T follicular helper cell (primary cell): ENCODE data around the gene SNX30.

Experiments used
- DNase-seq: peaks from one replicate; pipeline ENCODE4 v3.0.0-alpha.2; 2020; ENCODE audit warnings: low read depth

The SNX30 gene

DNA sequence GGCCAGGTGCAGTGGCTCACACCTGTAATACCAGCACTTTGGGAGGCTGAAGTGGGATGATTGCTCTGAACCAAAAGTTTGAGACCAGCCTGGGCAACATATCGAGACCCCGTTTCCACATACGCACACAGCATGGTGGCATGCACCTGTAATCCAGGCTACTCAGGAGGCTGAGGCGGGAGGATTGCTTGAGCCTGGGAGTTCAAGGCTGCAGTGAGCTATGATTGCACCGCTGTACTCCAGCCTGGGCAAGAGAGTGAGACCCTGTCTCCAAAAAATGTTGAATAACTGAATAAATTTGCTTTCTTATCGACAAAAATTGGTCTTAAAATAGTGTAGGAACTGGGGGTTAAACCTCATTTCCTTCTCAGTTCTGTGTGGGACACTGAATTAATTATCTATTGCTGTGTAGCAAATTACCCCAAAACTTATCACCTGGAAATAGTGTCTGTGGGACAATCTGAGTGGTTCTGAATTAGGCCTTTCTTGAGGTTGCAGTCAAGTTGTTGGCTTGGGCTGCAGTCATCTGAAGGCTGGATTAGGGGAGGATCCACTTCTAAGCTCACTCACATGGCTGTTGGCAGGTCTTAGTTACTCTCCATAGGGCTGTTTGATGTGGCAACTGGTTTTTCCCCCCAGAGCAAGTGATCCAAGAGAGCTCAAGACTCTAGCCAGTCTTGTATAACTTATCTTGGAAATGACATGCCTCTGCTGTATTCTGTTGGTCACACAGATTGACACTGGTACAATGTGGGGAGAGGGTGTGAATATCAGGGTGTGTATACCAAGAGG, 2.0 kb downstream of the SNX30 start:
- no peak for DNase-seq

- no peak for DNase-seq
Measured at GRCh38 chr9:112753725-112754124, 3.2 kb downstream of the SNX30 start.

DNA sequence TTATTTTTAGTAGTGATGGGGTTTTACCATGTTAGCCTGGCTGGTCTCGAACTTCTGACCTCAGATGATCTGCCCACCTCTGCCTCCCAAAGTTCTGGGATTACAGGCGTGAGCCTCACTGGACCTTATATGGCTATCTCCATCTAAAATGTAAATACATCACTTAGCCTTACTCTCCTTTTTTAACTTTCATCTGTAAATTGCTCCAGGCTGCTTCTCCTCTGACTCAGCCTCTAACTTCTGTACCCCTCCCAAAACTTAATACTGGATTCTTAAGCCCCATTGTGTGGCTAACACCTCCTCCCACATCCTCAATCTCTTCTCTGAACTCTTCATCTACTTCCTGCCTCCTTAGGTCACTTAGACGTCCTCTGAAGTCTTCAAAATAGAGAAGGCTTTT, 4.0 kb downstream of the SNX30 start:
- peak; percentile 4 for DNase-seq

DNA sequence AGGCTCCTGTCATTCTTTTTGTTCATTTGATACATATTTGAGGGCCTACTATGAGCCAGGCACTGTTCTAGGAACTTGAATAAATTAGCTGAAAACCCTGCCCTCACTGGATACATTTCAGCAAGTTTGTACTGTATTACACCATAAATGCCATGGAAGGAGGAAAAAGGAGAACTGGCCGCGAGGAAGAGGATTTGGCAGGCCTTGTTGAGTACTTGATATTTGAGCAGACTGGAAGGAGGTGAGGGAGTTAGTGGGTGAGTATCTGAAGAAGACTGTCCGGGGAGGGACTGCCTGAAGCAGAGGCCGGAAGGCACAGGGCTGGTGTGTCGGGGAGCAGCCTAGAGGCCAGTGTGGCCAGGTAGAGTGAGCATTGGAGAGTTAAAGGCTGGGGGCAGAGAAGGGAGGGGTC, 4.5 kb downstream of the SNX30 start:
- DNase-seq, result no peak

GRCh38 chr9:112755675-112756074, 5.1 kb downstream of the SNX30 start:
- DNase-seq, result no peak

DNA sequence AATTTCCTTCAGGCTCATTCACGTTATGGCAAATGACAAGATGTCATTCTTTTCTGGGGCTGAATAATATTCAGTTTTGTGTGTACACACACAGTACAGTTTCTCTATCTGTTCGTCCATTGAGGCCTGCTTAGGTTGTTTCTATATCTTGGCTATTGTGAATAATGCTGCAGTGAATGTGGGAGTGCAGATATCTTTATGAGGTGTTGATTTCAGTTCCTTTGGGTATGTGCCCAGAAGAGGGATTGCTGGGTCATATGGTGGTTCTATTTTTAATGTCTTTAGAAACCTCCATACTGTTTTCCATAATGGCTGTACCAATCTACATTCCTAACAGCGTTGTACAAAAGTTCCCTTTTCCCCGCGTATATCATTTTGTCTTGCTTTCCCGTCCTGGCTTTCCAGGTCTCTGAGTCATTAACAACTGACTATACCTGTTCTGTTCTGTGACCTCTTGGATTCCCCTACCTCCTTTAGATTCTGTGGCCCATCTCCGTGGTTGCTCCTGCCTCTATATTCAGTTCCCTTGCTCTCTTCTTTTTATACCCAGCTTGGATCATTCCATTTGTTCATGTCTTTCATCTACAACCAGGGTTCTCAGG, 6.8 kb downstream of the SNX30 start:
- no peak for DNase-seq

DNA sequence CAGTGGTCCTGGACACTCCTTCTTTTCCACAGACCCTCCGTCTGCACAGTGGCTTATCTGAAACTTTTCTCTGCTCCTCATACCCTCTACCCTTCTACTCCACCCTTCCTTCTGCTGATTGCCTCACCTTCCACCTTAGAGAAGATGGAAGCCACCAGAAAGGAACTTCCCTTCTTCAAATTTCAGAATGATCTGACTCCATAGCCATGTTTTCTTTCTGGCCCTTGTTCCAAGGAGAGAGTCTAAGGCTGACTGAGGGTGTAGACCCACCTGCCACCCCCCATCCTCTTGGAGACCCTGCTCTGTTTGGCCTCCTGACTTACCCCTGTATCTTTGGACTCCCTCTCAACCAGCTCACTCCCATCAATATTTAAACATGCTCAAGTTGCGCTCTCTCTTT, 7.4 kb downstream of the SNX30 start:
- DNase-seq, result no peak

- no peak for DNase-seq
Measured at GRCh38 chr9:112760821-112761220, 10.3 kb downstream of the SNX30 start.

DNA sequence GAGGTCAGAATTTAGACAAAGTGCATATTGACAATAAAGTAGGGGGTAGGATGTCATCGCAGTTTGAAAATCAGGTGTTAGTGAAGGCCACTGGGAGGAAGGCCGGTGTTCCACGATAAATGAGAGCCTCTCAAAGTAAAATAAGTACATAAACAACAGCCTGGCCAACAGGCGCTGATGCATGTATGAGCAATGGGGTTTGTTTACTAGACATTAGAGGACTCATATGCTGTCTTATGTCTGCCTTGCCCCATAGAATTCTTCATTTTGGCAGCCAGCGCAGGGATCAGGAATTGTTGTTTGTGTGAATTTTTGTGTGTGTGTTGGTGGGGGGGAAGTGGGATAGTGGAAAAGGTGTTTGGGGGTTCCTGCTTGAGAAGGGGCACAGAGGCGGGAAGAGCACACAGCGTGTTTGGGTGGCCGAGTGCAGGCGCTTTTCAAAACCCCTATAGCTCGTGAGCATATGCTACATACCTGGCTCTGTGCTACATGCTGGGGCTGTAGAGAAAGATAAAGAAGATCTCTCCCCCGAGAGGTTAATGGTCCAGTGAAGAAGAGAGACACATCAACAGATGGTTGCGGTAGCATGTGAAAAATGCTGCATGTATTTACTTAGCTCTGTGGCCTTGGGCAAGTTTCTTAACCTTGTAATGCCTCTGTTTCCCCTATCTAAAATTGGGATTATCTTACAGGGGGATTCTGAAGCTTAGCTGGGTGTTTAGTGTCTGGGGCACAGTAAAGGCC, 11.5 kb downstream of the SNX30 start:
- no peak for DNase-seq

GRCh38 chr9:112762726-112763518, 12.4 kb downstream of the SNX30 start:
- DNase-seq, result no peak

GRCh38 chr9:112764344-112764743, 13.8 kb downstream of the SNX30 start:
- no peak for DNase-seq

DNA sequence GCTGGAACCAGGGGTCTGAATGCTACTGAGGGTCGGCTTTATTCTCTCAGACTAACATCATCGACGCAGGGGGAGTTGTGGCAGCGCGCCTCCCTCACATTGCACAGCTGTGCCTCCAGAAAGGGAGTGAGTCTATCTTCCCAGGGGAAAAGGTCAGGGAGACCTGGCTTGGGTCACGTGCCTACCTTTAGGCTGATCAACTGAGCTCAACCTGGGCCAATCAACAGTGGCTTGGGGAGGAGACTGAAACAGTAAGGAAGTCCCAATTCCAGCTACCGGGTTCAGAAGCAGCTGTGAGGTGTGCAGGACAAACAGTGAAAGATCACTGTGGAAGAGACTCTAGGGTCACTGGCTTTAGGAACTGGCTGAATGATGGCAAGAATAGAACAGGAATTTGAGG, 14.3 kb downstream of the SNX30 start:
- no peak for DNase-seq

GRCh38 chr9:112765281-112765680, 14.7 kb downstream of the SNX30 start:
- no peak for DNase-seq

DNA sequence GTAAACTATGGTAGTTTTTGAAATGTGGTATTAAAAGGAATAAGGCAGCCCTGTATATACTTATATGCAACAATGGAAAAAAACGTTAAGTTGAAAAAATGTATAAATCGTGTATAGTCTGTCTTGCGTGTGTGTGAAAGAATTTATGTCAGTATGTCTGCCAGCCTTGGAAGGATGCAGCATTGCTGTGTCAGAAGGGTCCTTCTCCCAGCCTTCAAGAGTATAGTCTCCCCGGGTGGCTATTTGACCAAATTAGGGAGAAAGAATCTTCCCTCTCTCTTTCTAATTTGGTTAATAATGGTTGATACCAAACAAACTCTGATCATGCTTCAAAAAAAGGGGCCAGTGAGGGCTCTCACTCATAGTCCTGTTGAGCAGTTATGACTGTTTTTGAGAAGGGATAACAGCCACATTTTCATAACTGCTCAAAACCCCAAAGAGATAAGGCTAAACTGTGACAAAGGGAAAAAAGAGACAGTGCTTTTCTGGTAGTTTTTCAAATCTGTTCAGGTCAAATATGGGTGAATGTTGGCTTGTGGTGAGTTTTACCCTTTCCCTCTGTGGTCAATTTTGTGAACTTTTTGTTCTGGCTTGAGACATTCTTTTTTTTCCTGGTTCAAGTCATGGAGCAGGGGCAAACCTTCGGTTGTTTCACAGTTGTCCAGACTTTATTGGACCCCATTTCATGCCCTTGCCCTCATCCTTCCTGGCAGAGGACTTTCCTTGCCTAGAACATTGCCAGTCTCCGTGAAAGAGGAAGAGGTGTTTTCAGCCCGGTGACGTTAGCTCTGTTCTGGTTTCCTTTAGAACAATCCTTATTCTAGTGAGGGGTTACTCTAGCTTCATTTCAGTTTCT, 21.0 kb downstream of the SNX30 start:
- DNase-seq, result no peak

GRCh38 chr9:112772215-112772509, 21.6 kb downstream of the SNX30 start:
- DNase-seq, result no peak

- no peak for DNase-seq
Measured at GRCh38 chr9:112772551-112772950, 22.0 kb downstream of the SNX30 start.

- DNase-seq, result no peak
Measured at GRCh38 chr9:112774006-112774996, 23.7 kb downstream of the SNX30 start.

GRCh38 chr9:112777914-112778313, 27.4 kb downstream of the SNX30 start:
- DNase-seq, result no peak

DNA sequence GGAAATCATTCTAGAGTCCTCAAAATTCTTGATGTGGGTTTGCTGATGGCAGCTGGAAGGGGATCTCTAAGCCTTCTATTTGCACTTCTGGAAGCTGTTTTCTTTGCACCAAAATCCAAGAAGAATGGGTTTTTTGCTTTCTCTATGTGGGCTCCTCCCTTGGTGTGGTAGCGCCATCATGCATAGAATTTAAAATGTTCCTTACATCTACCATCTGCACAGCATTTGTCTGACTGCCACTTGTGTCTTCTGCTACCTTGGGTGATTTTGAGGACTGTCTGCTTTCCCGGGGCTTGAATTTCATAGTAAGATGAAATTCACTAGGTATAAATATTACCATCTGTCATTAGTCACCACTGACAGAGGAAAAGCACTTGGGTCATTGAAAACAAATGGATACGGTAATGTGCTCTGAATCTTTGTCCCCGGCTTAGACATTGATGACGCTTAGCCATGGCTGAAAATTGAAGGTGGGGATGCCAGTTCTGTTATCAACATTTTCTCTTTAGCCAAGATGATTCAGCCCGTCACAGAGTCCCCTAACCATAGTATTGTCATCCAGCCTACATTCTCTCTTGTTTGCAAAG, 30.0 kb downstream of the SNX30 start:
- DNase-seq, result no peak

DNA sequence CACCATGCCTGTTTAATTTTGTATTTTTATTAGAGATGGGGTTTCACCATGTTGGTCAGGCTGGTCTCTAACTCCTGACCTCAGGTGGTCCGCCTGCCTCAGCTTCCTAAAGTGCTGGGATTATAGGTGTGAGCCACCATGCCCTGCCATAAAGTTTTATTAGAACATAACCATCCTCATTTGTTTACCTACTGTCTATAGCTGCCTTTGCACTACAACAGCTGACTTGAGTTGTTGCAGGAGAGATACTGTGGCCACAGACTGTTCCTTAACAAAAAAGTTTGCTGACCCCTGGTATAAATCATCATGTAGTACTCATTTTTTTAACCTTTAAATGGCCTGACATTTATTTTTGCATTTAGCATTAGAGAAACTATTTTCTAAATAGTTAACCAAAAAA, 31.7 kb downstream of the SNX30 start:
- DNase-seq, result no peak
